Common myeloid progenitor, CD34-positive (primary cell): ENCODE results near the gene CUX1.
"Not testable (repeated sequence)": the region's sequence is repeated elsewhere in the genome, so short reads cannot be mapped to it uniquely, and the experiment has no call there.

Experiments
- CTCF ChIA-PET: fragments of 350-600 bp; sonication (Branson Sonifier 250); formaldehyde crosslinking; loops from one replicate; lab custom pipeline; 2021; ENCODE audit warnings: antibody characterized with exemption; lab: Charles Lee
- POLR2A ChIA-PET: fragments of 350-600 bp; sonication (Branson Sonifier 250); formaldehyde crosslinking; loops from one replicate; lab custom pipeline; 2021; ENCODE audit warnings: antibody characterized with exemption; lab: Charles Lee
- DNase-seq, 3 donors: peaks; one replicate each; pipeline versions ENCODE4 v3.0.0 to v3.0.0-alpha.2; 2013
- H3K27ac ChIP-seq, 2 experiments: 1 replicate in 1 of 2; 2 replicates in 1 of 2; pipeline ENCODE4 v1.7.0; 2013; ENCODE audit warnings: inconsistent platforms in 2 of 2, low read length in 2 of 2, mild to moderate bottlenecking in 2 of 2, low read depth in 1 of 2, moderate library complexity in 1 of 2; ENCODE audit not compliant: severe bottlenecking in 2 of 2, insufficient read depth in 1 of 2, poor library complexity in 1 of 2
- H3K27me3 ChIP-seq, 5 experiments: replicated peaks in 2 of 5; 1 replicate in 3 of 5; 2 replicates in 2 of 5; pipeline versions ENCODE4 v1.6.1 to v1.7.0; 2013; ENCODE audit warnings: low read length in 4 of 5, mild to moderate bottlenecking in 2 of 5, moderate library complexity in 2 of 5, inconsistent platforms in 1 of 5; ENCODE audit not compliant: insufficient read depth in 5 of 5, control insufficient read depth in 4 of 5
- H3K36me3 ChIP-seq, 4 experiments: 1 replicate in 2 of 4; 2 replicates in 2 of 4; pipeline versions ENCODE4 v1.6.1 to v1.7.0; 2013; ENCODE audit warnings: low read length in 3 of 4, control low read depth in 1 of 4, mild to moderate bottlenecking in 1 of 4; ENCODE audit not compliant: control insufficient read depth in 4 of 4, insufficient read depth in 4 of 4
- H3K4me1 ChIP-seq, 4 experiments: 1 replicate in 3 of 4; 2 replicates in 1 of 4; pipeline versions ENCODE4 v1.6.1 to v1.7.1; 2013; ENCODE audit warnings: low read length in 3 of 4, mild to moderate bottlenecking in 3 of 4, control low read depth in 1 of 4, inconsistent platforms in 1 of 4, moderate library complexity in 1 of 4; ENCODE audit not compliant: control insufficient read depth in 4 of 4, insufficient read depth in 4 of 4; ENCODE audit errors: control extremely low read depth in 1 of 4
- H3K4me3 ChIP-seq, 7 experiments: 1 replicate in 4 of 7; 2 replicates in 3 of 7; pipeline versions ENCODE4 v1.5.1 to v1.7.0; 2013; ENCODE audit warnings: mild to moderate bottlenecking in 7 of 7, low read length in 6 of 7, moderate library complexity in 6 of 7, inconsistent platforms in 2 of 7, low read depth in 2 of 7, control low read depth in 1 of 7; ENCODE audit not compliant: insufficient read depth in 4 of 7, control insufficient read depth in 1 of 7; ENCODE audit errors: extremely low read depth in 1 of 7
- H3K9me3 ChIP-seq, 5 experiments: 1 replicate in 4 of 5; 2 replicates in 1 of 5; pipeline versions ENCODE4 v1.6.1 to v1.7.1; 2013; ENCODE audit warnings: low read length in 4 of 5, mild to moderate bottlenecking in 2 of 5, inconsistent platforms in 1 of 5, low read depth in 1 of 5, moderate library complexity in 1 of 5; ENCODE audit not compliant: control insufficient read depth in 4 of 5, insufficient read depth in 2 of 5; ENCODE audit errors: control extremely low read depth in 1 of 5
- WGBS: methylation state at CpG from one replicate; pipeline ENCODE4 v1.1.5; 2013; ENCODE audit not compliant: insufficient coverage; 5-methylcytosine and 5-hydroxymethylcytosine counted together

CUX1 gene

GRCh38 chr7:102221961-102222360, 404.5 kb downstream of the CUX1 start:
- H3K4me3 ChIP-seq, result no peak overlapping the region

GRCh38 chr7:102222445-102222844, 405.0 kb downstream of the CUX1 start:
- Histone ChIP-seq H3K4me1 (peaks cover 0 to 10% (median 3%) of the 10 kb centered on the region in 4 experiments), H3K36me3 (peaks cover 2 to 33% (median 14%) of the 10 kb centered on the region in 4 experiments), H3K4me3 (no peak overlapping the region), H3K9me3 (no peaks in the 10 kb centered on the region), H3K27ac (no peak overlapping the region), H3K27me3 (no peaks in the 10 kb centered on the region)
- peak in 2 of 3 donors; percentile 32 to 47 for DNase-seq
- ChIA-PET CTCF (interaction anchor here (0.9 to 1.2 kb wide), 2 partner anchors 10 to 13 kb away, joined by 4 read pairs; no protein-coding TSS in a partner anchor), POLR2A (no interaction called here)
- 97% methylated on average over 10 of the region's 12 CpGs for WGBS

More at GRCh38 chr7:102221961-102222360, 404.5 kb downstream of the CUX1 start:
- peaks cover 0 to 10% (median 3%) of the 10 kb centered on the region in 4 experiments for H3K4me1 ChIP-seq
- H3K27me3 ChIP-seq, result no peaks in the 10 kb centered on the region
- H3K9me3 ChIP-seq, result no peaks in the 10 kb centered on the region
- ChIA-PET POLR2A (no interaction called here), CTCF (interaction anchor here (1.2 kb wide), 1 partner anchor 14 kb away, joined by 4 read pairs; no protein-coding TSS in a partner anchor)
- no peak for DNase-seq
- peaks cover 2 to 35% (median 12%) of the 10 kb centered on the region in 4 experiments for H3K36me3 ChIP-seq
- WGBS, result 87% methylated on average over 6 of the region's 9 CpGs
- no peak overlapping the region for H3K27ac ChIP-seq

- ChIA-PET CTCF (interaction anchor here (0.9 kb wide), 1 partner anchor 9 kb away, joined by 4 read pairs; no protein-coding TSS in a partner anchor), POLR2A (no interaction called here)
- peaks cover 2 to 37% (median 17%) of the 10 kb centered on the region in 4 experiments for H3K36me3 ChIP-seq
- no CpG with 5 or more reads among the region's 5 CpGs for WGBS
- H3K27ac ChIP-seq, result peak overlapping the region in 1 of 2 experiments; percentile 25
- no peak overlapping the region for H3K4me3 ChIP-seq
- peaks cover 0 to 10% (median 3%) of the 10 kb centered on the region in 4 experiments for H3K4me1 ChIP-seq
- H3K9me3 ChIP-seq, result no peaks in the 10 kb centered on the region
- no peaks in the 10 kb centered on the region for H3K27me3 ChIP-seq
- peak; percentile 26 to 88 (median 71) for DNase-seq
Measured at GRCh38 chr7:102223184-102223583, 405.8 kb downstream of the CUX1 start.

DNA sequence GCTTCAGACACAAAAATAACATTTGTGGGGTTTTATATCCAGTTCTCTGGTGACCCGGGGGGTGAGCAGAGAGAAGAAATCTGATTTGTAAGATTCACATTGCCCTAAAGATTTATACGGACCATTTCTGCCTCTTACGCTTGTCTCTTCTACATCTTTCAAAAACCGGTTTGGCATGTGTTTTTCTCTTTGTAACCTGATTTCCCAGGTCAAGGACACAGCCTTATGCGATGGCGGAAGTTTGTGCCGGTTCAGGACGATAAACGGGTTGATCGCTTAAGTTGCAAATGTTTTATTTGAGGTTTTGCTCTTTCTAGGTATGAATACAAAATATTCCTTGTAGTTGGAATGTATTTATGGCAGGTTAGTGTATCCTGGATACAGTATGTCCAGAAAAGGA, 407.6 kb downstream of the CUX1 start:
- no peaks in the 10 kb centered on the region for H3K9me3 ChIP-seq
- 98% methylated on average over 7 of the region's 10 CpGs for WGBS
- POLR2A ChIA-PET, result no interaction called here
- peaks cover 0 to 10% (median 3%) of the 10 kb centered on the region in 4 experiments for H3K4me1 ChIP-seq
- peaks cover 4 to 38% (median 26%) of the 10 kb centered on the region in 4 experiments for H3K36me3 ChIP-seq
- no peak overlapping the region for H3K4me3 ChIP-seq
- H3K27ac ChIP-seq, result peak overlapping the region in 1 of 2 experiments; percentile 49
- H3K27me3 ChIP-seq, result no peaks in the 10 kb centered on the region
- no peak for DNase-seq
- CTCF ChIA-PET, result no interaction called here

DNA sequence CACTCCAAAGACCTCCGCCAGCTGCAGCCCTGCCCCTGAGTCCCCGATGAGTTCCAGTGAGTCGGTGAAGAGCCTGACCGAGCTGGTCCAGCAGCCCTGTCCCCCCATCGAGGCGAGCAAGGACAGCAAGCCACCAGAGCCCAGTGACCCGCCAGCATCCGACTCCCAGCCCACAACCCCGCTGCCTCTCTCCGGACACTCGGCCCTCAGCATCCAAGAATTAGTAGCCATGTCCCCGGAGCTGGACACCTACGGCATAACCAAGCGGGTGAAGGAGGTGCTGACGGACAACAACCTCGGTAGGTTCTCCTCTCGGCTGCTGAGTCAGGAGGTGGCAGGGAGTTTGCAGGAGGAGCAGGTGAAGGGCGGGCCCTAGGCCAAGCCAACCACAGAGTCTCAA, 409.9 kb downstream of the CUX1 start:
- H3K9me3 ChIP-seq, result no peaks in the 10 kb centered on the region
- ChIA-PET CTCF (interaction anchor here (2.8 kb wide), 1 partner anchor 9 kb away, joined by 14 read pairs; no protein-coding TSS in a partner anchor), POLR2A (no interaction called here)
- H3K27me3 ChIP-seq, result no peaks in the 10 kb centered on the region
- H3K4me3 ChIP-seq, result no peak overlapping the region
- peaks cover 5 to 43% (median 27%) of the 10 kb centered on the region in 4 experiments for H3K36me3 ChIP-seq
- over 99% methylated on average over 18 of the region's 18 CpGs for WGBS
- no peak overlapping the region for H3K27ac ChIP-seq
- peaks cover 0 to 10% (median 3%) of the 10 kb centered on the region in 4 experiments for H3K4me1 ChIP-seq
- no peak for DNase-seq

GRCh38 chr7:102228935-102229334, 411.5 kb downstream of the CUX1 start:
- Histone ChIP-seq H3K4me1 (no peaks in the 10 kb centered on the region), H3K4me3 (no peak overlapping the region), H3K36me3 (peaks cover 5 to 52% (median 32%) of the 10 kb centered on the region in 4 experiments), H3K27ac (no peak overlapping the region), H3K27me3 (no peaks in the 10 kb centered on the region), H3K9me3 (no peaks in the 10 kb centered on the region)
- DNase-seq, result no peak
- CTCF ChIA-PET, result no interaction called here
- WGBS, result 97% methylated on average over 11 of the region's 12 CpGs
- POLR2A ChIA-PET, result no interaction called here

DNA sequence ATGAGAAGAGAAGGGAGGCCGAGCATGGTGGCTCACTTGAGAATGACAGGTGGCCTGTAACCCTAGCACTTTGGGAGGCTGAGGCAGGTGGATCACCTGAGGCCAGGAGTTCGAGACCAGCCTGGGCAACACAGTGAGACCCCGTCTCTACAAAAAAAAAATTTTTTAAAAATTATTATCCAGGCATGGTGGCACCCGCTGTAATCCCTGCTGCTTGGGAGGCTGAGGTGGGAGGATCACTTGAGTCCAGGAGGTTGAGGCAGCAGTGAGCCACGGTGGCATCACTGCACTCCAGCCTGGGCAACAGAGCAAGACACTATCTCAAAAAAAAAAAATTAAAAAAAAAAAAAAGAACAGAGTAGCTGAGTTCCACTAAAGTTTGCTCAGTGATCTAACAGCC, 412.7 kb downstream of the CUX1 start:
- H3K4me1 ChIP-seq, POLR2A ChIA-PET, H3K27ac ChIP-seq, H3K27me3 ChIP-seq, H3K9me3 ChIP-seq, DNase-seq, H3K4me3 ChIP-seq: not testable (repeated sequence)
- CTCF ChIA-PET, result interaction anchor here (0.6 kb wide), 2 partner anchors 34 to 715 kb away, joined by 3 to 5 read pairs; no protein-coding TSS in a partner anchor
- peaks cover 6 to 58% (median 38%) of the 10 kb centered on the region in 4 experiments for H3K36me3 ChIP-seq
- 92% methylated on average over 2 of the region's 5 CpGs for WGBS
